Kidney glomerular epithelial cell (primary cell): ENCODE measurements around the gene CELA2A.
"Not testable (repeated sequence)": the region's sequence is repeated elsewhere in the genome, so short reads cannot be mapped to it uniquely, and the experiment has no call there.

Experiments
- DNase-seq: peaks from one replicate; lab custom pipeline; 2025; lab: John Stamatoyannopoulos, UW

CELA2A gene

DNA sequence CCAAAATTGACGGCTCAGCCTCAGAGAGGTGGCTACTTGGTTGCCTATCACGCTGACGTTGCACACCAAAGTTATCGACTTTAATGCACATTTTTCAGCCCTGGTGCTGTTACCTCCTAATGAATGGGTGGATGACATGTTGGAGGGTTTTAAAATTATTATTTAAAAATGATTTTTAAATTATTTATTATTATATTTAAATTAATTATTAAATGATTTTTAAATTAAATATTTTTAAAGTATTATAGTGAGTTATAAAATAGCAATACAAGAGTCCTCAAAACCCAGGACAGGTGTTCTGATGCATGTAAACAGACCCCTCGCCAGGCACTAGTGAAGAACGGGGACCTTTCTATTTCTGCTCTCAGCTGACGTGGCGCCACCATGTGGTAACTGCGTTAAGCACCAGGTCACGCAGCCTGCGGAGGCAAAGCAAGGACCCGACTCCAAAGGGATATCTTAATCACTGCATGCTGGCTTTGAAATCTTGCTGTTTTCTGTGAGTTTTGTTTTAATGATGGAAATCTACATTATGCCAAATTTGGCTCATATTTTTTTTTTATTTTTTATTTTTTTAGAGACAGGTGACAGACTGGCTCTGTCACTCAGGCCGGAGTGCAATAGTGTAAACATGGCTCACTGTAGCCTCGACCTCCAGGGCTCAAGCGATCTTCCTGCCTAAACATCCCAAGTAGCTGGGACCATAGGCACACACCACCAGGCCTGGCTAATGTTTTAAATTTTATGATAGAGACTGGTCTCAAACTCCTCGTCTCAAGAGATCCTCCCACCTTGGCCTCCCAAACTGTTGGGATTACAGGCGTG, 44.9 kb downstream of the CELA2A start:
- peak; percentile 5 for DNase-seq

DNA sequence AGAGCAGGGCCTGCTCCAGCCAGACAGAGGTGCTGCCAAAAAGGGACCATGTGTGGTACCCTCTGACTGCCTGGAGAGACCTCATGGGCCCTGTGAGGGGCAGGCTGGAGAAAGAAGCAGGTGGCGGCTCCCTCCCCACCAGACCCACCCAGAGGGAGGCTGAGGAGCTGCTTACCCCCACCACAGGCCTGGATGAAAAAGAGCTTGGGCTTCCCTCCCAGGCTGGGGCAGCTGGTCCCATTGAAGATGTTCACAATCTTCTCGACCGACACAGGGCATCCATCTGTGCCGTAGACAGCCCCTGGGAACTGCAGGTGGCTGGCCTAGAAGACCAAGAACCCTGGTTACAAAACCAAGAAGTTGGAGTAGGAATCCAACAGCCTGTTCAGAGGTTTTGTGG, 47.9 kb downstream of the CELA2A start:
- no peak for DNase-seq

DNA sequence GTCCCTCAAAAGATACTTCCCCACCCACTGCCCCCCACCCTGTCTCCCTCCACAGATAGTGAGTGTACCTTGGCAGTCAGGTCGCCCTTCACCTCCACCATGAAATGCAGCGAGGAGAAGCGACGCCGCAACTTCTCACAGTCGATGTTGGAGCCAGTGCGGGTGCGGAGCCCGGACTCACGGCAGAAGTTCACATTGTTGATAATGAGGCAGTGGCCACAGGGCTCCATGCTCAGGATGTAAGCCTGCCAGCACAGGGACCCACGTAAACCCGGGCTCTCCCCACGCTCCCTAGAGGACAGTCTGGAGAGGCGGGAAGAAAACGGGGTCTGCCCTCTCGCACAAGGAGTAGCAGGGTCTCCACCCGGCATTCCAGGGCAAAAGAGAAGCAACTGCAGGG, 50.3 kb downstream of the CELA2A start:
- no peak for DNase-seq

DNA sequence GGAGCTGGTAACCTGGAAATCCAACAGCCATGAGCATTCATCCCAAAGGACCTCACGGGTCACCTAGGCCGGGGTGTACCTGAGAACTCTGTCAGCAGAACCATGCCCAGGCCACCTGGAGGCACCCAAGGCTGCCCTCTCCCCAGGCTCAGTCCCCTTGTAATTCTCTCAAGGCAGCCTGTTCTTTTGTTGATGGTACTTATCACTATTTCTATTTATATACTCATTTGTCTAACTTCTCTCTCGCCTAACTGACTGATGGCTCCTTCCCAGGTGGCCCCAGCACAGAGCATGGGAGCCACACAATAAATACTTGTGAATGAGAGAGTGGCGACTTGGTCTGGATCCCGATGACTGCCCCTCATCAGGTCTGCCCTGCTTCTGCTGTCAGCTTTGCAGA, 50.7 kb downstream of the CELA2A start:
- no peak for DNase-seq

DNA sequence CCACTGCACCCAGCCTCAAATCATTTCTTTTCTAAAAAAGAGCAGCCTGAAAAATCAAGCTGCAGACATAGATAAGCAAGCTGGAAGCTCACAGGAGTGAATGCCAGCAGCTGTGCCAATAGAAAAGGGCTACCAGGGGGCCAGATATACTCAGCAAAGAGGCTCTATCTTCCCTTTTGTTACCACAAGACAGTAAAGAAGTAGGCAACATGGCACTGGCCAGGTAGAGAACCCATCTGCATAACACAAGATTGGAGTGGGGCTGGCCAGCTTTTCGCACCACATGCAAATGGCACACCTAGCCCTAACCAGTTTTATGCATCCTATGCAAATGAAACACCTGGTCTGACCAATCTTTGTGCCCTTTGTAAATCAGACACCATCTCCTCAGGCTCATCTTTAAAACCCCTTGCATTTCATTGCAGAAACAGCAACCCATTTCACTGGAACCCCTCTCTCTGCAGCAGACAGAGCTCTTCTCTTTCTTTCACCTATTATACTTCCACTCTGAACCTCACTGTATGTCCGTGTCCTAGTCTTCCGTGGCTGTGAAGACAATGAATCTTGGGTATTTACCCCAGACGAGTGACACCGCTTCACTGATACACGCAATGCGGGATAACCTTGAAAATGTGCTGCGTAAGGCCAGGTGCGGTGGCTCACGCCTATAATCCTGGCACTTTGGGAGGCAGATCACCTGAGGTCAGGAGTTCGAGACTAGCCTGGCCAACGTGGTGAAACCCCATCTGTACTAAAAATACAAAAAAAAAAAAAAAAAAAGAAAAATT, 52.4 kb downstream of the CELA2A start:
- no peak for DNase-seq

DNA sequence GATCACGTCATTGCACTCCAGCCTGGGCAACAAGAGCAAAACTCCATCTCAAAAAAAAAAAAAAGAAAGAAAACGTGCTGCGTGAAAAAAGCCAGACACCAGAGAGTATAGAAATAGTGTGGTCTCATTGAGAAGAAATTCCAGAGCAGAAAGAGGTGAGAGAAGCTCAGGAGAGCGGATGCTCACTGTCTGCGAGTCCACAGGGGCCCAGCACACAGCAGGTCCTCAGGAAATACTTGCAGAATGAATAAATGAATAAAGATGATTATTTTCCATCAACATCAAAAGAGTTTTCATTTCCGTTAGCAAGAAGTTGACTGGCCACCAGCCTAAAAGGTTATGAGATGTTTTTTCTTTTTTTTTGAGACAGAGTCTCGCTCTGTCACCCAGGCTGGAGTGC, 53.1 kb downstream of the CELA2A start:
- DNase-seq: no peak

DNA sequence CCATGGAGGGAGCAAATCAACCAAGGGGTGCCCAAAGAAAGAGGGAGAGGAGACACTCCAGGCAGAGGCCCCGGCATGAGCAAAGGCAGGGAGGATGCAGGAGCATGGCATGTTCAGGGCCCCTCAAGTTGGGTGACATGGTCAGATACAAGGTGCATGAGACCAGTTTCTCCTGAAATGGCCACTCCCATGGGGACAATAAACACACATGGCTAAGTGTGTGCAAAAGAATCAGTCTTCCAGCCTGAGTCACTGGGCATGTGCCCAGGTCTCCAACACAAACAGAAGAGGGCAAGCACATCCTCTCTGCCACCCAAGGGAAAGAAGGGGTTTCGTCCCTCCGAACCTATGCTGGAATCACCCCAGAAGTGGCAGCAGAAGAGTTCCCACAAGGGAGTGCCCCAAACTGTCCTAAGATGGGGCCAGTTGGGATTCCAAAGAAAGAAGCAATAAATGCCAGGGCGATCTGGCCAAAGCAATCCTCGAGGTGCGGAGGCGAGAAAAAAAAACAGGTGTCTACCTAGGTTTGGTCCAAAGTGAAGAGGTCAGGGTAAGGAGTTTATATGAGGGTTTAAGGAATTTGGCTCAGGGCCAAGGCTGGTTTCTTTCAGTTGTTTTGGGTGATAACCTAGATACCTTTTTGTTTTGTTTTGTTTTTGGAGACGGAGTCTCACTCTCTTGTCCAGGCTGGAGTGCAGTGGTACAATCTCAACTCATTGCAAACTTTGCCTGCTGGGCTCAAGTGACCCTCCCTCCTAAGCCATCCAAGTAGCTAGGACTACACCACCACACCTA, 54.3 kb downstream of the CELA2A start:
- DNase-seq: no peak

DNA sequence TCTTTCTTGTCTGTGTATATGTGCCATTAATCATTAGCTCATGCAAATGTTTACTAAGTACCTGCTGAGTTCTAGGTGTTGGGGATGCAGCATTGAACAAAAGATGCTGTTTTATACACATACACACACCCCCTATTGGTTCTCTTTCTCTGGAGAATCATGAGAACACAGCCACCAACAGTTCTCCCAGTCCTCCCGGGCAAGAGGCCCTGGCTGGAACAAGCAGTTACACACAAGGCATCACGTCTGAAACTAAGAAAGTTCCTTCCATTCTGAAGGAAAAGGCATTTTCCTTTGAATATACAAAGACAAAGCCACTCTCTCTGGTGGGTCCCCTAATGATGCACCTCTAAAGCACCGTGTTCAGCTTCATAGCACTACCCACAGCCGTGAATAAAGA, 56.7 kb downstream of the CELA2A start:
- DNase-seq: no peak

DNA sequence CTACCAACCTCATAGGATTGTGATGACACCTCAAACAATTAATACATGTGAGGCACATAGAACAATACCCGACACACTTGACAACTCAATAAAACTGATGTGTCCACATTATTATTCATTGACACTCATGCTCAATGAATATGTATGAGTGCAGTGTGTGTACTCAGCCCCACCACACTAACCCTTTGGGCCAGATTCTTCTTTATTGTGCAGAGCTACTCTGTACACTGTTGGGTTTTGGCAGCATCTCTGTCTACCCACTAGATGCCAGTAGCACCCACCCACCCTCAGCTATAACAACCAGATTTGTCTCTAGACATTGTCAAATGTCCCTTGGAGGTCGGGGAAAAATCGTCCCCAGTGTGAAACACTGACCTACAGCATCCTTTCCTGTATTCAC, 57.4 kb downstream of the CELA2A start:
- no peak for DNase-seq

DNA sequence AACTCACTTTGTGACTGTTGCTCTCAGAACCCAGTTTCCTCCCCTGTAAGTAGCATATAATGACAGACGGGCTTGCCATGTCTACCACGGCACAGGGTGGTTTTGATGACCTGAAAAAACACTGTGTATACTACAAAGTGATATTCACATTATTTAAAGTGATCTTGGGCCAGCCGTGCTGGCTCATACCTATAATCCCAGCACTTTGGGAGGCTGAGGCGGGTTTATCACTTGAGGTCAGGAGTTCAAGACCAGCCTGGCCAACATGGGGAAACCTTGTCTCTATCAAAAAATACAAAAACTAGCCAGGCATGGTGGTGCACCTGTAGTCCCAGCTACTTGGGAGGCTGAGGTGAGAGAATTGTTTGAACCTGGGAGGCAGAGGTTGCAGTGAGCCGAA, 58.0 kb downstream of the CELA2A start:
- not testable (repeated sequence) for DNase-seq

DNA sequence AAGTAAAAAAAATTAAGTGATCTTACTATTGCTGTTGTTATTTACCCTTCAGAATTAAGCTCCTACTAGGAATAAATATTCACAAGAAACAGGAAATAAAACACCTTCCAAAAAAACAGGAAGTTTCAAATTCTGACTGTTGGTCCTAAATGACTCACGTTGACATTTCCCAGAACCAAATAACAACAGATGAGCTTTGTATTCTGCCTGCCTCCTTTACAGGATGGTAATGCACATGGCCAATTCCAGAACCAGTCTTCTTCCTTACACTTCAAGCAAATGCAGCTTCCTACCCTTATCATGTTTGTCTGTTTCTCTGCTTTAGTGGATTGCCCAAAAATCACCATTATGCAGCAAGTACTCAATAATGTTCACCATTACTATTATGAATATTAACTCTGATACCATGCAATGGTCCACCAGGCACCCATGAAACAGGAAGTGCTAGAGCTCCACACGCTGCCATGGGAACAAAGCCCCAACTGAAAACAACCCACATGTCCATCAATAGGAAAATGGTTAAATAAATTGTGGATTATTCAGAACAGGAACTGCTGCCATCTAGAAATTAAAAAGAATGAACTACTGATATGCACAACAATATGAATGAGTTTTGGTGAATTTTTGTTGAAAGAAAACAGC, 58.6 kb downstream of the CELA2A start:
- no peak for DNase-seq

DNA sequence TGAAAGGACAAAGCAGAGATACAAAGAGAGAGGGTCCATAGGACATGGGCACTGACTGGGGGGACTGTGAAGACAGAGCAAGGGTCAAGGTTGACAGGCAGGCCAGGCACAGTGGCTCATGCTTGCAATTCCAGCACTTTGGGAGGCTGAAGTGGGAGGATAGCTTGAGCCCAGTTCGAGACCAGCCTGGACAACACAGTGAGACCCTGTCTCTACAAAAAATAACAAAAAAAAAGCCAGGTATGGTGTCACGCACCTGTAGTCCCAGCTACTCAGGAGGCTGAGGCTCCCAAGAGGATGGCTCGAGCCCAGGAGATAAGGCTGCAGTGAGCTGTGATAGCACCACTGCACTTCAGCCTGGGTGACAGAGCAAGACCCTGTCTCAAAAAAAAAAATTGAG, 63.1 kb downstream of the CELA2A start:
- DNase-seq: no peak

DNA sequence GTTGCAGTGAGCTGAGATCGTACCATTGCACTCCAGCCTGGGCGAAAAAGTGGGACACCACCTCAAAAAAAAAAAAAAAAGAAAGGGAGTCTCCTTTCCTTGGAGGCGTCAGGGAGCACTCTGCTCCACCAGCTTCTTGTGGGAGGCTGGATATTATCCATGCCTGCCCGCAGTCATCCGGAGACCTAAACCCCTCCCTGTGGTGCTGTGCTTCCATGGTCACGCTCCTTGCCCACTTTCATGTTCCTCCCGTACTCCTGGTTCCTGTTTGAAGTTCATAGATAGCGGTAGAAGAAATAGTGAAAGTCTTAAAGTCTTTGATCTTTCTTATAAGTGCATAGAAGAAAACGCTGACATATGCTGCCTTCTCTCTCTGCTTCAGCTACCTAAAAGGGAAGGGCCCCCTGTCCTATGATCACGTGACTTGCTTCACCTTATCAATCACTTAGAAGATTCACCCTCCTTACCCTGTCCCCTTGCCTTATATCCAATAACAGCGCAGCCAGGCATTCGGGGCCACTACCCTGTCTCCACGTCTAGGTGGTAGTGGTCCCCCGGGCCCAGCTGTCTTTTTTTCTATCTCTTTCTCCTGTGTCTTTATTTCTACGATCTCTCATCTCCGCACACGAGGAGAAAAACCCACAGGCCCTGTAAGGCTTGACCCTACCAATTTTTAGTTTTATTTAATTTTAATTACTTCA, 64.8 kb downstream of the CELA2A start:
- peak; percentile 26 for DNase-seq
